Testis (tissue), 2 donors: Measurements from ENCODE around the gene DDX19B.

Experiments
- POLR2A ChIP-seq: fragments of 450-650 bp; IDR thresholded peaks from one replicate; pipeline ENCODE4 v1.6.1; 2017; ENCODE audit warnings: antibody characterized with exemption, mild to moderate bottlenecking, moderate library complexity
- TF ChIP-seq, protein P1 (sequence below), 3 experiments: fragments of 450-650 bp in 2 of 3; fragments of 200-600 bp in 1 of 3; sonication (generic) in 1 of 3; IDR thresholded peaks; one replicate each; pipeline ENCODE4 v1.5.1; 2016 to 2019; ENCODE audit warnings: antibody characterized with exemption in 3 of 3, mild to moderate bottlenecking in 2 of 3, moderate library complexity in 1 of 3

GRCh38 chr16:70320121-70320520 lies 21.1 kb downstream of the DDX19B start:
- TF ChIP-seq, protein P1, sequence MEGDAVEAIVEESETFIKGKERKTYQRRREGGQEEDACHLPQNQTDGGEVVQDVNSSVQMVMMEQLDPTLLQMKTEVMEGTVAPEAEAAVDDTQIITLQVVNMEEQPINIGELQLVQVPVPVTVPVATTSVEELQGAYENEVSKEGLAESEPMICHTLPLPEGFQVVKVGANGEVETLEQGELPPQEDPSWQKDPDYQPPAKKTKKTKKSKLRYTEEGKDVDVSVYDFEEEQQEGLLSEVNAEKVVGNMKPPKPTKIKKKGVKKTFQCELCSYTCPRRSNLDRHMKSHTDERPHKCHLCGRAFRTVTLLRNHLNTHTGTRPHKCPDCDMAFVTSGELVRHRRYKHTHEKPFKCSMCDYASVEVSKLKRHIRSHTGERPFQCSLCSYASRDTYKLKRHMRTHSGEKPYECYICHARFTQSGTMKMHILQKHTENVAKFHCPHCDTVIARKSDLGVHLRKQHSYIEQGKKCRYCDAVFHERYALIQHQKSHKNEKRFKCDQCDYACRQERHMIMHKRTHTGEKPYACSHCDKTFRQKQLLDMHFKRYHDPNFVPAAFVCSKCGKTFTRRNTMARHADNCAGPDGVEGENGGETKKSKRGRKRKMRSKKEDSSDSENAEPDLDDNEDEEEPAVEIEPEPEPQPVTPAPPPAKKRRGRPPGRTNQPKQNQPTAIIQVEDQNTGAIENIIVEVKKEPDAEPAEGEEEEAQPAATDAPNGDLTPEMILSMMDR (IDR thresholded peaks at IDR 0.05): no peak
- no peak for TF ChIP-seq POLR2A
